SU-DHL-6 (cell line): ENCODE measurements around the gene VSX1.
A peak's percentile ranks its signal among the peaks of the same experiment; 100 is the strongest.

Source experiments
- H2AFZ ChIP-seq: fragments of 200-600 bp; sonication (generic); 2 replicates; pipeline ENCODE4 v1.6.1; 2014; ENCODE audit warnings: low read depth, mild to moderate bottlenecking, moderate library complexity, mixed read lengths, antibody characterized with exemption, low read length; ENCODE audit not compliant: severe bottlenecking
- H3F3A ChIP-seq: fragments of 200-600 bp; shearing (Covaris generic); 2 replicates; pipeline ENCODE4 v1.6.0; 2016; ENCODE audit warnings: antibody characterized with exemption, mild to moderate bottlenecking; ENCODE audit not compliant: insufficient read depth
- H3K27ac ChIP-seq: fragments of 200-600 bp; sonication (generic); 2 replicates; pipeline ENCODE4 v1.5.1; 2016; ENCODE audit warnings: low read depth, mild to moderate bottlenecking, low read length, moderate library complexity, mixed read lengths
- H3K27me3 ChIP-seq: fragments of 200-600 bp; sonication (generic), shearing (Covaris generic); 2 replicates; pipeline ENCODE4 v1.6.0; 2014; ENCODE audit warnings: mild to moderate bottlenecking, low read length
- H3K36me3 ChIP-seq: fragments of 200-600 bp; sonication (generic); 2 replicates; pipeline ENCODE4 v1.6.1; 2014; ENCODE audit warnings: mild to moderate bottlenecking, low read length, mixed read lengths
- H3K4me2 ChIP-seq: fragments of 300-600, 200-600 bp; shearing (Covaris generic), sonication (generic); 2 replicates; pipeline ENCODE4 v1.6.0; 2014; ENCODE audit warnings: low read length, low read depth, mild to moderate bottlenecking; ENCODE audit not compliant: poor library complexity, severe bottlenecking
- H3K4me3 ChIP-seq: fragments of 200-600 bp; sonication (generic); 2 replicates; pipeline ENCODE4 v1.5.1; 2014; ENCODE audit warnings: antibody characterized with exemption, low read length, mild to moderate bottlenecking, mixed read lengths; ENCODE audit not compliant: insufficient read depth, poor library complexity, severe bottlenecking
- H3K79me2 ChIP-seq: fragments of 200-600 bp; sonication (generic); 2 replicates; pipeline ENCODE4 v1.6.1; 2014; ENCODE audit warnings: mild to moderate bottlenecking, low read length, moderate library complexity; ENCODE audit not compliant: insufficient read depth
- H3K9ac ChIP-seq: fragments of 200-600 bp; sonication (generic); 2 replicates; pipeline ENCODE4 v1.7.0; 2014; ENCODE audit warnings: mild to moderate bottlenecking, low read length
- H3K9me2 ChIP-seq: fragments of 200-600 bp; sonication (generic); replicated peaks from 2 replicates; pipeline ENCODE4 v1.6.1; 2014; ENCODE audit warnings: low read length; ENCODE audit not compliant: insufficient read depth
- H3K9me3 ChIP-seq: fragments of 200-600 bp; sonication (generic); 2 replicates; pipeline ENCODE4 v1.6.1; 2014; ENCODE audit warnings: low read length, mixed read lengths; ENCODE audit not compliant: insufficient read depth
- H4K20me1 ChIP-seq: fragments of 200-600 bp; sonication (generic); 2 replicates; pipeline ENCODE4 v1.6.1; 2014; ENCODE audit warnings: low read depth, mild to moderate bottlenecking, antibody characterized with exemption, low read length, moderate library complexity, mixed read lengths
- CTCF ChIP-seq: fragments of 200-600 bp; sonication (generic); IDR thresholded peaks from one replicate; pipeline ENCODE4 v1.5.1; 2017; ENCODE audit warnings: antibody characterized with exemption, mild to moderate bottlenecking, low read length, moderate library complexity; ENCODE audit not compliant: insufficient read depth, poor library complexity, severe bottlenecking
- EZH2phosphoT487 ChIP-seq: fragments of 200-600 bp; sonication (generic), shearing (Covaris generic); conservative IDR thresholded peaks from 2 replicates; pipeline ENCODE4 v1.6.1; 2018; ENCODE audit warnings: mild to moderate bottlenecking, antibody characterized with exemption, low read length, moderate library complexity, mixed read lengths

The VSX1 gene

GRCh38 chr20:25058847-25059810 is 22.8 kb downstream of the VSX1 start:
- Histone ChIP-seq H2AFZ (no peak overlapping the region), H3K4me2 (peak overlapping the region; percentile 66), H3K4me3 (no peak overlapping the region), H3F3A (no peaks in the 10 kb centered on the region), H3K9me3 (no peaks in the 10 kb centered on the region), H3K9ac (no peak overlapping the region), H4K20me1 (no peaks in the 10 kb centered on the region), H3K79me2 (no peaks in the 10 kb centered on the region), H3K9me2 (no peaks in the 10 kb centered on the region), H3K36me3 (no peaks in the 10 kb centered on the region), H3K27ac (no peak overlapping the region), H3K27me3 (no peaks in the 10 kb centered on the region; the same call in 1 of the 2 replicates)
- TF ChIP-seq CTCF = no peak
- no peak for TF ChIP-seq EZH2phosphoT487

- H3K79me2 ChIP-seq = no peaks in the 10 kb centered on the region
- H4K20me1 ChIP-seq = no peaks in the 10 kb centered on the region
- H3K36me3 ChIP-seq = no peaks in the 10 kb centered on the region
- peak within 1 kb of the TSS; percentile 28 for H2AFZ ChIP-seq
- H3F3A ChIP-seq = no peaks in the 10 kb centered on the region
- H3K4me3 ChIP-seq = peak within 1 kb of the TSS; percentile 47
- no peaks in the 10 kb centered on the region for H3K9me2 ChIP-seq
- H3K27ac ChIP-seq = no peak within 1 kb of the TSS
- peak within 1 kb of the TSS; percentile 66 for H3K4me2 ChIP-seq
- peak within 1 kb of the TSS; percentile 13; the same call in 1 of the 2 replicates for H3K9ac ChIP-seq
- no peaks in the 10 kb centered on the region for H3K9me3 ChIP-seq
- no peaks in the 10 kb centered on the region; the same call in 1 of the 2 replicates for H3K27me3 ChIP-seq
- 0 out of 2 replicates have a peak, but pooled peaks have one; percentile 86 for TF ChIP-seq EZH2phosphoT487
- TF ChIP-seq CTCF = no peak
These were observed 23.7 kb downstream of the VSX1 start, which contains the start of gene ACSS1 for GRCh38 chr20:25058051-25058846. TSS of gene ACSS1 (minus strand) at chr20:25058139. CDS start at chr20:25058102, 37 bp downstream.

DNA sequence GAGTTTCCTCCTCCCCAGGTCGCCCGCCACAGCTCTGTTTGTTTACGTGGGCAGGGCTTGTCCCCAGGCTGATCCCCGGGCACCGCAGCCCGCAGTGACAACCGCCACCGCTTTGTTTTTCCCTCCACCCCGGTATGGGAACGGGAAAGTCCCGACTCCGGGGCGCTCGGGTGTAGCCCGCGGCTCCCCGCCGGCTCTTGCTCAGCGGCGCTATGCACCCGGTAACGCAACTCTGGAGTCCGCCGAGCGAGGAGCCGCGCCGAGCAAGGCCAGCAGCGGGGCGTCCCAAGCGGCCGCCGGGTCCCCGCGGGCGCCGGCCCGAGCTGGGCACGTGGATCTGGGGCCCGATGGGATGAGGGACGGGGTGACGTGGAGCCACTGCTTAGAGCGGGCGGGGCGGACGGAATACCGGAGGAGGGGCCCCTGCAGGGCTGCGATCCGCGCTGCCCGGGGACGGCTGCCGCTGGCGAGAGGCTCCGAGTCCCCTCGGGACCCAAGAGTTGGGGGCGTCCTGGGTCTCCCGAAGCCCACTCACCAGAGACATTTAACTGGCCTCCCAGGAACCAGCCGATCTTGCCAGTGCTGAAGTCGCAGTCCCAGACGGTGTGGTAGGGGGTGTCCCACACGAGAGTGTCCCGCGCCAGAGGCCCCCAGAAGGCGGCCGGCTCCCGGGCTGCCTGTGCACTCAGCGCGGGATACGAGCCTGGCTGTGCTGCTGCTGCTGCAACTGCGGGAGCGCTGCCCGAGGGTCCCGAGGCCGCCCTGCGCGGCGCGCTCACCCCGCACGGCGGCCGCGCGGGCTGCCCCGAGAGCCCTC is 24.5 kb downstream of the VSX1 start:
- H3K27ac ChIP-seq = no peak overlapping the region
- H3K4me3 ChIP-seq = peak overlapping the region; percentile 47
- H4K20me1 ChIP-seq = no peaks in the 10 kb centered on the region
- H3K27me3 ChIP-seq = no peaks in the 10 kb centered on the region; the same call in 1 of the 2 replicates
- no peaks in the 10 kb centered on the region for H3K79me2 ChIP-seq
- no peak overlapping the region for H2AFZ ChIP-seq
- peak overlapping the region; percentile 13; the same call in 1 of the 2 replicates for H3K9ac ChIP-seq
- H3K9me2 ChIP-seq = no peaks in the 10 kb centered on the region
- H3K36me3 ChIP-seq = no peaks in the 10 kb centered on the region
- no peaks in the 10 kb centered on the region for H3F3A ChIP-seq
- TF ChIP-seq CTCF = no peak
- TF ChIP-seq EZH2phosphoT487 = peak; percentile 83; the same call in 1 of the 2 replicates
- peak overlapping the region; percentile 66 for H3K4me2 ChIP-seq
- no peaks in the 10 kb centered on the region for H3K9me3 ChIP-seq
